GM23338 (cell line): ENCODE measurements around the gene TRIM21. TPM values are rescaled to one million over a fixed set of nuclear protein-coding genes. Genes with fewer than 3 reads are reported as not detected.
"Not testable (repeated sequence)": the region's sequence is repeated elsewhere in the genome, so short reads cannot be mapped to it uniquely, and the experiment has no call there.

Experiments used
- ATAC-seq: fragments of 200-7000 bp; cut with Tn5 transposase; 3 replicates; pipeline ENCODE4 v1.9.1; 2020
- DNase-seq: peaks from one replicate; pipeline ENCODE4 v3.0.0-alpha.2; 2015; ENCODE audit warnings: low spot score
- H2AFZ ChIP-seq: fragments of 200-600 bp; sonication (generic); 2 replicates; pipeline ENCODE4 v1.8.0; 2016; ENCODE audit warnings: antibody characterized with exemption, mild to moderate bottlenecking, moderate library complexity
- H3F3A ChIP-seq: fragments of 200-600 bp; sonication (generic); replicated peaks from 2 replicates; pipeline ENCODE4 v1.8.0; 2017; ENCODE audit warnings: antibody characterized with exemption, mixed run types, low read depth
- H3K27ac ChIP-seq: fragments of 200-600 bp; sonication (generic); 2 replicates; pipeline ENCODE4 v1.6.1; 2016; ENCODE audit warnings: low read depth
- H3K27me3 ChIP-seq: fragments of 200-600 bp; sonication (generic); 2 replicates; pipeline ENCODE4 v1.8.0; 2016; ENCODE audit warnings: mild to moderate bottlenecking, mixed run types, moderate library complexity; ENCODE audit not compliant: insufficient read depth
- H3K36me3 ChIP-seq: fragments of 200-600 bp; sonication (generic); 2 replicates; pipeline ENCODE4 v1.8.0; 2016; ENCODE audit warnings: mild to moderate bottlenecking; ENCODE audit not compliant: insufficient read depth
- H3K4me1 ChIP-seq: fragments of 200-600 bp; sonication (generic); 2 replicates; pipeline ENCODE4 v1.8.0; 2016; ENCODE audit warnings: mild to moderate bottlenecking, moderate library complexity; ENCODE audit not compliant: insufficient read depth
- H3K4me2 ChIP-seq: fragments of 200-600 bp; sonication (generic); 2 replicates; pipeline ENCODE4 v1.7.1; 2017; ENCODE audit warnings: mixed run types
- H3K4me3 ChIP-seq: fragments of 200-600 bp; sonication (generic); 2 replicates; pipeline ENCODE4 v1.6.1; 2016; ENCODE audit warnings: mixed run types
- H3K79me2 ChIP-seq: fragments of 200-600 bp; sonication (generic); replicated peaks from 2 replicates; pipeline ENCODE4 v1.8.0; 2017; ENCODE audit warnings: mild to moderate bottlenecking; ENCODE audit not compliant: insufficient read depth
- H3K9me2 ChIP-seq: fragments of 200-600 bp; sonication (generic); 2 replicates; pipeline ENCODE4 v1.8.0; 2017; ENCODE audit not compliant: insufficient read depth
- H4K20me1 ChIP-seq: fragments of 200-600 bp; sonication (generic); replicated peaks from 2 replicates; pipeline ENCODE4 v1.8.0; 2017; ENCODE audit warnings: mild to moderate bottlenecking; ENCODE audit not compliant: insufficient read depth
- H3K27ac Mint-ChIP-seq: 2 replicates; pipeline ENCODE4 v1.8.0; 2020; ENCODE audit warnings: inconsistent platforms, mild to moderate bottlenecking, moderate library complexity, mixed read lengths
- H3K27me3 Mint-ChIP-seq: 3 replicates; pipeline ENCODE4 v1.8.0; 2022; ENCODE audit warnings: low read depth, mild to moderate bottlenecking, moderate library complexity, mixed read lengths, inconsistent platforms; ENCODE audit not compliant: insufficient read depth, poor library complexity
- H3K36me3 Mint-ChIP-seq: 3 replicates; pipeline ENCODE4 v1.8.0; 2021; ENCODE audit warnings: low read depth, mild to moderate bottlenecking, inconsistent platforms, moderate library complexity, mixed read lengths
- H3K4me1 Mint-ChIP-seq: 3 replicates; pipeline ENCODE4 v1.8.0; 2020; ENCODE audit warnings: mild to moderate bottlenecking, inconsistent platforms, mixed read lengths
- H3K4me3 Mint-ChIP-seq: 3 replicates; pipeline ENCODE4 v1.8.0; 2021; ENCODE audit warnings: moderate library complexity, mild to moderate bottlenecking, inconsistent platforms, mixed read lengths
- H3K9me3 Mint-ChIP-seq: 3 replicates; pipeline ENCODE4 v1.8.0; 2020; ENCODE audit warnings: moderate library complexity, mild to moderate bottlenecking, inconsistent platforms, mixed read lengths
- polyA plus RNA-seq: library from polyadenylated mRNA; unstranded; fragments of >200 nt; fragmentation: Nextera tagmentation; extraction: Ambion mirVana; gene quantifications from 2 replicates; pipeline ENCODE4 v1.2.1, GENCODE V29; 2016
- total RNA-seq: library from RNA; depleted of rRNA; stranded (reverse); fragments of >200 nt; shearing (Covaris generic); gene quantifications from 2 replicates; pipeline ENCODE4 v1.2.3, GENCODE V29; 2014; rRNA removed

The TRIM21 gene
- total and polyA plus RNA-seq, 2 experiments from 2014 or later: 12.7 to 18.3 TPM

GRCh38 chr11:4348142-4348541, 45.4 kb downstream of the TRIM21 start:
- H3K4me1 Mint-ChIP-seq, H3K4me2 ChIP-seq, H3K36me3 Mint-ChIP-seq, DNase-seq, H3K4me1 ChIP-seq, ATAC-seq, H2AFZ ChIP-seq, H3K4me3 ChIP-seq, H3K9me2 ChIP-seq, H4K20me1 ChIP-seq, H3K79me2 ChIP-seq, H3F3A ChIP-seq, H3K36me3 ChIP-seq, H3K4me3 Mint-ChIP-seq, H3K27ac Mint-ChIP-seq, H3K9me3 Mint-ChIP-seq, H3K27me3 Mint-ChIP-seq, H3K27me3 ChIP-seq, H3K27ac ChIP-seq: not testable (repeated sequence)

DNA sequence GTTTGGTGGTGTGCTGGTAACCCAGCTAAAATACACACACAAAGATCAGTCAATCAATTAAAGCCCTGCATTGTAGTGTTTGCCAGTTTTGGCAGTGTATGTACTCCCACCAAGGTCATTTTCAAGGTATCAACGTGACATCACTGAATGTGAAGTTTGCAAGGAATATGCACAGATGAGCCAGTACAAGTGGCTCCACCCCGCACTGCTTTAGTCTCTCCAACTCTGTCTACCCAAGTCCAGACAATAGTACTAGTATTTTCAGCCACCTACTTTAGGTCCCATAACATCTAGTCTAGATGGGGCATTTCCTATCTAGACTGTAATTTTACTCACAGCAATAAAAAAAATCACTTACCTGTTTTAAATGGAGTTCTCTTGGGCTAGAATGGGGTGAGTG, 48.1 kb downstream of the TRIM21 start:
- H3K4me3 Mint-ChIP-seq, H2AFZ ChIP-seq, H3K79me2 ChIP-seq, H3K4me1 ChIP-seq, H3K36me3 ChIP-seq, H3K27ac Mint-ChIP-seq, H4K20me1 ChIP-seq, DNase-seq, H3K27me3 Mint-ChIP-seq, H3K9me3 Mint-ChIP-seq, H3K36me3 Mint-ChIP-seq, H3F3A ChIP-seq, H3K9me2 ChIP-seq, H3K4me2 ChIP-seq, H3K4me1 Mint-ChIP-seq, H3K27me3 ChIP-seq, H3K4me3 ChIP-seq, ATAC-seq, H3K27ac ChIP-seq: not testable (repeated sequence)

Other genes with a start within 250 kb of the TRIM21 start
- gene OR52B4, start 25.3 kb downstream of the TRIM21 start, total RNA-seq: 0.16 and 0.31 TPM in 2 replicates
- gene OR52B4, start 25.3 kb downstream of the TRIM21 start, polyA plus RNA-seq: not detected in 2 replicates
- gene OR52K2, start 55.6 kb upstream of the TRIM21 start, total RNA-seq: not detected in 2 replicates
- gene OR52K2, start 55.6 kb upstream of the TRIM21 start, polyA plus RNA-seq: not detected in 2 replicates
- not detected in 2 replicates for gene OR52K1, start 88.9 kb upstream of the TRIM21 start, total RNA-seq
- gene OR52K1, start 88.9 kb upstream of the TRIM21 start, polyA plus RNA-seq: not detected in 2 replicates
- not detected in 2 replicates for gene OR52M1, start 151.5 kb upstream of the TRIM21 start, total RNA-seq
- gene OR52M1, start 151.5 kb upstream of the TRIM21 start, polyA plus RNA-seq: not detected in 2 replicates
- gene OR52I2, start 188.0 kb upstream of the TRIM21 start, total RNA-seq: not detected in 2 replicates
- gene OR52I2, start 188.0 kb upstream of the TRIM21 start, polyA plus RNA-seq: 0.03 TPM in 1 of 2 replicates, not detected in the other
- gene OR52I1, start 200.3 kb upstream of the TRIM21 start, total RNA-seq: not detected in 2 replicates
- gene OR52I1, start 200.3 kb upstream of the TRIM21 start, polyA plus RNA-seq: not detected in 2 replicates
- gene TRIM68, start 214.5 kb upstream of the TRIM21 start, total RNA-seq: 4.2 and 5.7 TPM in 2 replicates
- 1.6 and 2.2 TPM in 2 replicates for gene TRIM68, start 214.5 kb upstream of the TRIM21 start, polyA plus RNA-seq
- not detected in 2 replicates for gene OR51D1, start 243.8 kb upstream of the TRIM21 start, total RNA-seq
- gene OR51D1, start 243.8 kb upstream of the TRIM21 start, polyA plus RNA-seq: not detected in 2 replicates